ENCODE results near the gene HOMER2.
"Not testable (repeated sequence)": the region's sequence is repeated elsewhere in the genome, so short reads cannot be mapped to it uniquely, and the experiment has no call there.

HOMER2 gene

DNA sequence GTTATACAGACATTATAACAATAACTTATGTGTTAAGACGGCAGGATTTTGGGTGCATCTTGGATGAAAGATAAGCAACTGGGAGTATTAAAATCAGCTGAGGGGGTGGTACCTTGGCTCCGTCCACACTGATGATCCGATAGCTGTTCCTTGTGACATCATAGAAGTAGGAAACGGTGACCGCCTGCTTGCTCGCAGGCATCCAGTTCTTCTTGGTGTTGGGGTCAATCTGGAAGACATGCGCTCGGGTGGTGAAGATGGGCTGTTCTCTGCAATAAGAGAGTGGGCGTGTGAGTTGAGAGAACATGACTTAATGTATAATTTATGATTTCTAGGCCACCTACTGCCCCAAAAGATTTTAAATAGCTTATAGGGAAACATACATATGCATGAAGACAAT lies 59.9 kb downstream of the HOMER2 start:
- no peak for DNase-seq

GRCh38 chr15:82890995-82891390 lies 61.5 kb downstream of the HOMER2 start:
- DNase-seq = no peak

- DNase-seq = no peak
Observed at GRCh38 chr15:82890338-82890994, 62.1 kb downstream of the HOMER2 start.

DNA sequence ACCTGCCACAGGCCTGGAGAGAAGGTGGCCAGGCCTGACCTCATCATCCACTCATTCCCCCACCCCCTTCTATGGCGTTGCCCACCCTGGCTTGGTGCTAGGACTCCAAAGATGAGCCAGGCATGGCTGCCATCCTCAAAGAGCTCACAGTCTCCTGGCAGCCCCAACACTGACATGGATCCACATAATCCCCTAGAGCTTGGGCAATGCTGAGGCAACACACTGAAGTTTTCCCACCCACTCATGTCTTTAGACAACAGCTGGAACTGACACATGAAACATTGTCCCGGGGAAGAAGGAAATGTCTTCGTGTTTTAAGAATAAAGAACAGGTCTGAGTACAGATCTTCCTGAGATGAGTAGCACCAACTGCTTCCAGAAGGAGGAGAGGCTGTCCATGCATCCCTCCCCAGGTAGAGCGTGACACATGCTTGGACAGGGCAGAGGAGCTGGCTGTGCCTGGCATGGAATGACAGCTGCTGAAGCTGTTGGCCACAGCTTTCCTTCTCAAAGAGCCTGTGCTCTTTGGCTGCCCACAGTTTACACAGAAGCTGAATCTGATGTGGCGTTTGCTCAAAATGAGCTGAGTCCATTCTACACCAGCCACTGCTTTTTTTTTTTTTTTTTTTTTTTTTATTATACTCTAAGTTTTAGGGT lies 70.1 kb downstream of the HOMER2 start:
- no peak for DNase-seq

DNA sequence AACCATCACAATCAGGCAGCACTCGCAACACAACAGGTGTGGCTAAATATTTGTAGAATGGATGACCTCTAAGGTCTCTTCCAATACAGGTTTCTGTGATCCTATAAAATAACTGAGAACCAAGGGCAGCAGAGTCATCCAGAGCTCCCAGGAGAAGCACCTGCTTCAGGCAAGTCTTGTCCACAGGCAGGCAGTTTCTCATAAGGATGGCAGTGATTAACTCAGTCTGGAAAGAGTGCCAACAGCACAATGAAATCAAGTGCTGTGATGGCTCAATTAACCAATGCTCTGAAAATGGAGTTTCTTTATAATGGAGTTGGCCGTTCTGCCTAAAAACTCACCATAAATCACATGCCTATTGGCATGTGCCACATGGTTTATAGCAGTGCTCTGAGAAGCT lies 70.8 kb downstream of the HOMER2 start:
- no peak for DNase-seq

GRCh38 chr15:82880704-82881103 lies 71.8 kb downstream of the HOMER2 start:
- no peak for DNase-seq

DNA sequence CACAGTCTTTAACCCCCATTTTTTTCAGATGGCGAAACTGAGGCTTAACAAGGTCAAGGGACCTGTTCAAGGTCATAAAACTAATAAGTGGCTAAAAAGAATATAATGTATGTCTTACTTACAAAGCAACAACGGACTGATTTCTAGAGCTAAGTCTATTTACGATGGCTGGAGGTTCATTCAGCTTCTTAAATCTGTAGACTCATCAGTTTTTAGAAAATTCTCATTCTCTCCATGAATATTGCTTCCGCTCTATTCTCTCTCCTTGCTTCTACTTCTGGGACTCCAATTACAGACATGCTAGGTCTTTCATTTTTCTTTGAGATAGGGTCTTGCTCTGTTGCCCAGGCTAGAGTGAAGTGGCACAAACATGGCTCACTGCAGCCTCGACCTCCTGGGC lies 74.2 kb downstream of the HOMER2 start:
- DNase-seq = no peak

GRCh38 chr15:82877825-82878224 lies 74.7 kb downstream of the HOMER2 start:
- DNase-seq = no peak

DNA sequence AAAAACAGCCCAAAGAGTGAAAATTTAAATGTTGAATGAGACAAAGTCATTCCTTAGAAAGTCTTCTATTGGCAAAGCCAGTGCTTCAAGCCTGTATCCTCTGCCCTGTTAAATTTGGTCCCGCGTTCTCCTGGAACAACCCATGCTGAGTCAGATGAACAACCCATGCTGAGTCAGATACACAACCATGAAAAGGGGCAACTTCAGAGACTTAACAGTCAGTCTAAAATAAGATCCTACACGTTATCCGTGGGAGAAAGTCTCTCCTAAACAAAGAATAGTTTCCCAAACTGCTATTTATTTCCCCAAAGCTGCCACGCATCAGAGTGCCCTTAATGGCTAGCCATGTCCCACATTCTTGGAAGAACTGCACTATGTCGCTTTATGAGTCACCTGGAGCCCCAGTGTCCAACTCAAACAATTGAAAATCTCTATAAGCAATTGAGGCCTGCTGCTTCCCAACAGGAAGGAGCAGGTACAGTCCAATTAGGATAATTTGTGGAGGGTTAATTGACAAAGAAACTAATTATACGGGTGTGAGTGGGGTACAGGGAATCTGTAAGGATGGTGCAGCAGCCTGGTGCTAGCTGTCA lies 77.0 kb downstream of the HOMER2 start:
- DNase-seq = no peak

DNA sequence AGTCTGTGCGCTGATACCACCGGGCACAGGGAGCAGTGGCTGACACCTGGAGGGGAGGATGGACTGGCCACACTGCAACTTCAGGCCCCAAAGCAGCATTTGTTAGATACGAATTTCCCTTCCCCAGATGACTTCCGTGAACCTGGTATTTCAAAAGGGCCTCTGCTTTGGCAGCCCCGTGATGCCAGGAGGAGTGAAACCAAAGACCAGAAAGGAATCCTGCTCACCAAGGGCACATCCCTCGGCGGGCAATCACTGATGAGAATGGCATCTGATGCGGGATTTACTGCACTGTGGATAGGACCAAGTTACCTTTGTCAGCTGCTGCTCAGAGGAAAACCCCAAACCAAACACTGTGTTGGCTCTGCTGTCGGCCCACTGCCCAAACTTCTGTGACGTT lies 77.6 kb downstream of the HOMER2 start:
- no peak for DNase-seq

- no peak for DNase-seq
Observed at GRCh38 chr15:82874267-82874666, 78.3 kb downstream of the HOMER2 start.

DNA sequence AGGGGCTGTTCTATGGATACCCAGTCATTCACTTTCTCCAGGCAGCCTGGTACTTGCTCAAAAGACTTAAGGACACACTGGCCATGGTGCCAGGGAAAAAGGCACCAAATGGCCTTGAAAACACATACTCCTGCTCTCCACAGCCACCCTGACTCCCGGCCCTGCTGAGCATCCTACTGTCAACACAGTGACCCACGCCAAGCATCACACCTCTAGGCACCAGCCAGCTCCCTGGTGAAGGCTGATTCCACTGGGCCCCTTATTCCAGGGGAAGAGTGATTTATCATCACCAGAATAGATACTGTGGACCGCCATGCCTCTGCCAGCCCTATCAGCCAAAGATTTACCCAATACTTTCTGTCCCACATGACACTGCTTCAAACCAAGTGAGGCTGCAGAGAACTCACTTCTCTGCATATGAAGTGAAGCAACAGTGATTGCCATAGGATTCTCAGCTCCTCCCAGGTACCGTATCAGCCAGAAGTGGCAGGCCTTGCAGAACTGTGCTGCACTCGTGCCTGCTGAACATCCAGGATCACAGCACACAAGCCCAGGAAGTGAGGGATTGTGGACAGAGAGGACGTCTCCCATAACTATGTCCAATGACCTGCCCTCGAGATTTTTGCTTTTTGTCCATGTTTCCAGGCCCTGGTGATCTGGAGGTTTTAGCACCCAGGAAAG lies 79.4 kb downstream of the HOMER2 start:
- DNase-seq = no peak

GRCh38 chr15:82871832-82872484 lies 80.6 kb downstream of the HOMER2 start:
- DNase-seq = no peak

DNA sequence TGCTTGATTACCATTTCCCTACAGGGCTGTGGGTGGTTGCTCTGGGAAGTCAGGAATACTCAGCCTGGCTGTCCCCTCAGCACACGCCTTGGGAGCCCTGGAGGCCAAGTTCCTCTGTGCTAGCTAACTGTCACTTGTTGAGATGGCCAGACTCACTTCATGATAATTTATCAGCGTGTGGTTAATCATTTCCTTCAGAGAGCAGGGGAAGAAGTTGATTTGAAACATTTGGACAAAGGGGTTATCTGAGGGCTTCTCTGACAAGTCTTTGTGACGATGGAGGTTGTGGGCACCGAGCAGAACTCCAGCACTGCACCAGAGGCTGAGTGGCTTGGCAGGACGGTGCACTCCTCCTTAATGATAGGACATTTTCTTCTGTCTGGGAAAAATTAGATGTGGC lies 81.2 kb downstream of the HOMER2 start:
- DNase-seq = no peak

DNA sequence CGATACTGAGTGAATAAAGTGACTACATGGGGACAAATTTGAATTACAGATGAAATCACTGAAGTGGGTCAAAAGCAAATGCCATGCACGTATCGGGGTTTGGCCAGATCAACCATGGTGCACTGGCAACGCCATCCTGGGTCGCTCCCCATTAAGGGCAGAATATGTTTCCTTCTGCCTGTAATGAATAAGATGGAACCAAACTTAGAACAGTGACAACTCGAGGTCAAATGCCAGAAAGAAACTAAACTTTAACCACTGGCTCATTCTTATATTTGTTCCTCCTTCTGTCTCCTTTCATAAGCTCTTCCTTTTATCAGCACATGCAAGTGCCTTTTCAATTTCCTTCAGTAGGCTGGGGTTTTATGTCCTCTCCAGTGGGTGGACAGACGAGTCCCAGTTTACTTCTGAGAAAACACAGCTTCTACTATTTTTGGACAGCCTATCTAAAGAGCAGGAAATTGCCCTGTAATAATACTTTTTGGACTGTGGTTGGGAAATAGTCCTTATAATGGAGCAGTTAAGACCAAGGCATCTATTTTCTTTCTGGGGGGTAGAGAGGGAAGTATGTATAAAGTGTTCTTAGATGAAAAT lies 81.7 kb downstream of the HOMER2 start:
- DNase-seq = no peak

DNA sequence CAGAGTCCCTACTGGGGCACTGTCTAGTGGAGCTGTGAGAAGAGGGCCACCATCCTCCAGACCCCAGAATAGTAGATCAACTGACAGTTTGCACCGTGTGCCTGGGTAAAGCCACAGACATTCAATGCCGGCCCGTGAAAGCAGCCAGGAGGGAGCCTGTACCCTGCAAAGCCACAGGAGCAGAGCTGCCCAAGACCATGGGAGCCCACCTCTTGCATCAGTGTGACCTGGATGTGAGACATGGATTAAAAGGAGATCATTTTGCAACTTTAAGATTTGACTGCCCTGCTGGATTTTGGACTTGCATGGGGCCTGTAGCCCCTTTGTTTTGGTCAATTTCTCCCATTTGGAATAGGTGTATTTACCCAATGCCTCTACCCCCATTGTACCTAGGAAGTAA lies 86.5 kb downstream of the HOMER2 start:
- not testable (repeated sequence) for DNase-seq

DNA sequence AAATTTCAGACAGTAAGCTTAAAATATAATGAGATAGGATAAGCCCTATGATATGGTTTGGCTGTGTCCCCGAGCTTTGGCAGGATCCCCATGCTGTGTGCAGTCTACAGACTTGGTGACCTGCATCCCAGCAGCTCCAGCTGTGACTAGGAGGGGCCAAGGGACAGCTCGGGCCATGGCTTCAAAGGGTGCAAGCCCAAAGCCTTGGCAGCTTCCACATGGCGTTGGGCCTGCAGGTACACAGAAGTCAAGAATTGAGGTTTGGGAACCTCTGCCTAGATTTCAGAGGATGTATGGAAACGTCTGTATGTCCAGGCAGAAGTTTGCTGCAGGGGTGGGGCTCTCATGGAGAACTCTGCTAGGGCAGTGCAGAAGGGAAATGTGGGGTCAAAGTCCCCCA lies 86.9 kb downstream of the HOMER2 start:
- DNase-seq = not testable (repeated sequence)

- DNase-seq = no peak
Observed at GRCh38 chr15:82864967-82865366, 87.6 kb downstream of the HOMER2 start.

GRCh38 chr15:82862886-82863285 lies 89.6 kb downstream of the HOMER2 start:
- DNase-seq = no peak

DNA sequence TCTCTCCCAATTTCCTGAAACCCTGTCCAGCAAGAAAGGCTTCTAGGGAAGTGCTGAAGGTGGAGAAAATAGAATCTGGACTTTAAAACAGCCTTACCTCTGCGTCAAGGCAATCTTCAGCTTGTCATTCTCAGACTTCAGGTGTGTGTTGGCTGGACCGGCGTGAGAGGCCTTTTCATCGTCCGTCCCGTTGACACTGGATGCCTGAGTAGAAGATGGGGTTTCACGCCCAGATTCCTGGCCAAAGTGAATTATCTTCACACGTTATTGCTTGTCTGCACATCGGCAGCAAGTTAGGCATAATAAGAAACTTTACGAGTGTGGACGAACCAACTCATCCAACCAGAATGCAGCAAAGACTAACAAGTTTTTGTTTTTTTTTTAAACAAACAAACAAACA lies 93.6 kb downstream of the HOMER2 start:
- no peak for DNase-seq

DNA sequence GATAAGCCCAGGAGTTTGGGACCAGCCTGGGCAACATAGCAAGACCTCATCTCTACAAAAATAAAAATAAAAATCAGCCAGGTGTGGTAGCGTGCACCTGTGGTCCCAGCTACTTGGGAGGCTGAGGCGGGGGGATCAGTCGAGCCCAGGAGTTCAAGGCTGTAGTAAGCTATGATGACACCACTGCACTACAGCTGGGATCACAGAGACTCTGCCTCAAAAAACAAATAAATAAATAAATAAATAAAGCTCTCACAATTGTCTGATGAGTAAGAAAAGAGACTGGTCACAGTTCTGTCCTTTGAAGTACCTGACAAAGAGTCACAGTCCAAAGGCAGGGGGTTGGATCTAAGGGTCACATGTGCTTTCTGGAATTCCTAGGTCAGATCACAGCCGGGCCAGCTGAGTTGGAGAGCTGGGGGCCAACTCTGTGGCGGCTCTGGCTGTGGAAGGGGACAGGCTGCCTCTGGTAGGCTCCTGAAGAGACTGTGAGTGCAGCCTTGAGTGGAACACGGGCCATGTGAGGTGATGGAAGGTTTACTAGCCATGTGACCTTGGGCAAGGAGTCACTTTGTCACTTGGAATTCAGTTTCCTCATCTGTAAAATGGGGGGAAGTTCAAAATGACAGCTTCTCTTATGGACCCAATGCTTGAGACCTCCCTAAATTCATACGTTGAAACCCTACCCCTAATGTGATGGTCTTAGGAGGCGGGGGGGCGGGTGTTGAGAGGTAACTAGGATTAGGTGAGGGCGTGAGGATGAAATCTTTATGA lies 95.9 kb downstream of the HOMER2 start:
- DNase-seq = no peak
